ENCODE data around the gene CCDC50. TPM values are rescaled to one million over a fixed set of nuclear protein-coding genes. Genes with fewer than 3 reads are reported as not detected.

CCDC50 gene
- total and polyA plus RNA-seq, 10 of the 15 experiments (the other 5 are each of a cell fraction or from before 2014, with no cell fraction given) = 46.7 to 150 (median 125) TPM

GRCh38 chr3:191298846-191299245 lies 30.3 kb upstream of the CCDC50 start:
- no peak for DNase-seq (ENCODE audit: low read depth, low spot score)
- POLR2A ChIA-PET = interaction anchor here (0.6 to 1.7 kb wide), 6 partner anchors 27 to 226 kb away, joined by 3 to 6 read pairs (median 4); no protein-coding TSS in a partner anchor
- ATAC-seq = no peak
- H3K4me3 ChIP-seq = no peak overlapping the region
- BruUV-seq (replicated peaks) = no TSS peak
- H3K9ac ChIP-seq (ENCODE audit: control insufficient read depth, insufficient read depth, low read length) = no peak overlapping the region
- H3K27me3 ChIP-seq (replicated peaks in 1 of 2; ENCODE audit: control insufficient read depth in 2 of 2, insufficient read depth in 2 of 2, low read length in 1 of 2) = no peaks in the 10 kb centered on the region
- intact Hi-C loops (cut with micrococcal nuclease; ENCODE audit: unreplicated experiment) = no loop called here
- no peak overlapping the region for H2AFZ ChIP-seq (ENCODE audit: control insufficient read depth, low read depth, low read length)
- H3K27ac ChIP-seq (ENCODE audit: control insufficient read depth, insufficient read depth) = no peak overlapping the region
- TF ChIP-seq SMAD5 (IDR thresholded peaks at IDR 0.05; ENCODE audit: low read depth) (no peak), DPF2 (IDR thresholded peaks at IDR 0.05) (no peak)
- TF ChIP-seq, protein P1, sequence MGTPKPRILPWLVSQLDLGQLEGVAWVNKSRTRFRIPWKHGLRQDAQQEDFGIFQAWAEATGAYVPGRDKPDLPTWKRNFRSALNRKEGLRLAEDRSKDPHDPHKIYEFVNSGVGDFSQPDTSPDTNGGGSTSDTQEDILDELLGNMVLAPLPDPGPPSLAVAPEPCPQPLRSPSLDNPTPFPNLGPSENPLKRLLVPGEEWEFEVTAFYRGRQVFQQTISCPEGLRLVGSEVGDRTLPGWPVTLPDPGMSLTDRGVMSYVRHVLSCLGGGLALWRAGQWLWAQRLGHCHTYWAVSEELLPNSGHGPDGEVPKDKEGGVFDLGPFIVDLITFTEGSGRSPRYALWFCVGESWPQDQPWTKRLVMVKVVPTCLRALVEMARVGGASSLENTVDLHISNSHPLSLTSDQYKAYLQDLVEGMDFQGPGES (IDR thresholded peaks at IDR 0.05) = no peak
- TF ChIP-seq, protein P2, sequence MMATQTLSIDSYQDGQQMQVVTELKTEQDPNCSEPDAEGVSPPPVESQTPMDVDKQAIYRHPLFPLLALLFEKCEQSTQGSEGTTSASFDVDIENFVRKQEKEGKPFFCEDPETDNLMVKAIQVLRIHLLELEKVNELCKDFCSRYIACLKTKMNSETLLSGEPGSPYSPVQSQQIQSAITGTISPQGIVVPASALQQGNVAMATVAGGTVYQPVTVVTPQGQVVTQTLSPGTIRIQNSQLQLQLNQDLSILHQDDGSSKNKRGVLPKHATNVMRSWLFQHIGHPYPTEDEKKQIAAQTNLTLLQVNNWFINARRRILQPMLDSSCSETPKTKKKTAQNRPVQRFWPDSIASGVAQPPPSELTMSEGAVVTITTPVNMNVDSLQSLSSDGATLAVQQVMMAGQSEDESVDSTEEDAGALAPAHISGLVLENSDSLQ (IDR thresholded peaks at IDR 0.05) = no peak
- in situ Hi-C loops (cut with MboI) = no loop called here
- no peak for FAIRE-seq
- H3K79me2 ChIP-seq (ENCODE audit: control insufficient read depth, insufficient read depth, low read length) = no peaks in the 10 kb centered on the region
- no peak overlapping the region for H3K4me2 ChIP-seq (ENCODE audit: control insufficient read depth, insufficient read depth)
- H3K9me3 ChIP-seq (replicated peaks; ENCODE audit: control insufficient read depth, insufficient read depth, low read length) = no peaks in the 10 kb centered on the region
- RAD21 ChIA-PET (ENCODE audit: unreplicated experiment) = interaction anchor here (1.0 to 1.5 kb wide), 4 partner anchors 8 to 160 kb away, joined by 4 to 5 read pairs (median 4); partner anchors contain the start of gene UTS2B
- H4K20me1 ChIP-seq (ENCODE audit: control insufficient read depth, insufficient read depth) = no peaks in the 10 kb centered on the region
- SMC1A ChIA-PET (ENCODE audit: uncharacterized antibody, unreplicated experiment) = interaction anchor here (0.6 to 5.0 kb wide), 13 partner anchors 16 to 95 kb away, joined by 3 to 32 read pairs (median 10); partner anchors contain the start of gene UTS2B
- CTCF ChIA-PET = interaction anchor here (1.1 to 2.0 kb wide), 5 partner anchors 15 to 54 kb away, joined by 3 to 11 read pairs (median 4); no protein-coding TSS in a partner anchor
- H3K4me1 ChIP-seq (ENCODE audit: control insufficient read depth, insufficient read depth, low read length) = peaks cover 49% of the 10 kb centered on the region
- H3K36me3 ChIP-seq (ENCODE audit: control insufficient read depth in 2 of 2, insufficient read depth in 2 of 2, low read length in 1 of 2) = no peaks in the 10 kb centered on the region

DNA sequence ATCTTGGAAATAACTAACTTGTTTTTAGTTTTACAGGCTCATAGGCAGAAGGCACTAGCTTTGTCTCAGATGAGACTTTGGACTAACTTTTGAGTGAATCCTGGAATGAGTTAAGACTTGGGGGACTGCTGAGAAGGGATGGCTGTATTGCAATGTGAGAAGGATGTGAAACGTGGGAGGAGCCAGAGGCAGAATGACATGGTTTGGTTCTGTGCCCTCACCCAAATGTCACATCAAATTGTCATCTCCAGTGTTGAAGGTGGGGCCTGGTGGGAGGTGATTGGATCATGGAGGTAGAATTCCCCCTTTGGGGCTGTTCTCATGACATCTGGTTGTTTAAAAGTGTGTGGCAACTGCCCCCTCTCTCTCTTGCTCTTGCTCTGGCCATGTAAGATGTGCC lies 28.8 kb upstream of the CCDC50 start:
- H3K9ac ChIP-seq (ENCODE audit: control insufficient read depth, insufficient read depth, low read length) = no peak overlapping the region
- peak overlapping the region; percentile 55 for H3K27ac ChIP-seq (ENCODE audit: control insufficient read depth, insufficient read depth)
- peak overlapping the region; percentile 40 for H3K4me2 ChIP-seq (ENCODE audit: control insufficient read depth, insufficient read depth)
- no peaks in the 10 kb centered on the region for H3K27me3 ChIP-seq (replicated peaks in 1 of 2; ENCODE audit: control insufficient read depth in 2 of 2, insufficient read depth in 2 of 2, low read length in 1 of 2)
- intact Hi-C loops (cut with micrococcal nuclease; ENCODE audit: unreplicated experiment) (no loop called here), in situ Hi-C loops (cut with MboI) (no loop called here)
- CTCF ChIA-PET = interaction anchor here (0.5 to 2.1 kb wide), 12 partner anchors 17 to 78 kb away, joined by 3 to 11 read pairs (median 4); partner anchors contain the start of genes CCDC50 and UTS2B
- WGBS (ENCODE audit: insufficient coverage, insufficient replicate concordance, low lambda C conversion rate, missing lambda C conversion rate) = 0% methylated on average over 1 of the region's 1 CpG
- no peaks in the 10 kb centered on the region for H3K9me3 ChIP-seq (replicated peaks; ENCODE audit: control insufficient read depth, insufficient read depth, low read length)
- H3K79me2 ChIP-seq (ENCODE audit: control insufficient read depth, insufficient read depth, low read length) = no peaks in the 10 kb centered on the region
- H3K4me3 ChIP-seq = no peak overlapping the region
- BruUV-seq (replicated peaks) = no TSS peak
- FAIRE-seq (no peak), ATAC-seq (peak; percentile 72), DNase-seq (ENCODE audit: low read depth, low spot score) (peak; percentile 52)
- H3K4me1 ChIP-seq (ENCODE audit: control insufficient read depth, insufficient read depth, low read length) = peaks cover 46% of the 10 kb centered on the region
- SMC1A ChIA-PET (ENCODE audit: uncharacterized antibody, unreplicated experiment) = interaction anchor here (0.7 to 5.0 kb wide), 23 partner anchors 10 to 63 kb away, joined by 3 to 32 read pairs (median 8); partner anchors contain the start of genes CCDC50 and UTS2B
- H3K36me3 ChIP-seq (ENCODE audit: control insufficient read depth in 2 of 2, insufficient read depth in 2 of 2, low read length in 1 of 2) = no peaks in the 10 kb centered on the region
- H2AFZ ChIP-seq (ENCODE audit: control insufficient read depth, low read depth, low read length) = no peak overlapping the region
- H4K20me1 ChIP-seq (ENCODE audit: control insufficient read depth, insufficient read depth) = no peaks in the 10 kb centered on the region
- RAD21 ChIA-PET (ENCODE audit: unreplicated experiment) = interaction anchor here (0.6 to 2.3 kb wide), 13 partner anchors 10 to 69 kb away, joined by 3 to 15 read pairs (median 6); no protein-coding TSS in a partner anchor
- POLR2A ChIA-PET = interaction anchor here (0.7 to 1.7 kb wide), 7 partner anchors 8 to 52 kb away, joined by 3 to 7 read pairs (median 4); partner anchors contain the start of gene CCDC50
- TF ChIP-seq SPI1 (IDR thresholded peaks at IDR 0.05; ENCODE audit: borderline replicate concordance, insufficient read depth, low read depth, low read length) (0 out of 2 replicates have a peak, but pooled peaks have one; percentile 15), EED (IDR thresholded peaks at IDR 0.05; ENCODE audit: low read depth) (peak; percentile 36; the same call in 1 of the 2 replicates)
- TF ChIP-seq, protein P2 (IDR thresholded peaks at IDR 0.05) = 0 out of 2 replicates have a peak, but pooled peaks have one; percentile 19

All from GM12878 (cell line).